Osteoblast (primary cell): ENCODE data around the gene CCL22. TPM values are rescaled to one million over a fixed set of nuclear protein-coding genes. Genes with fewer than 3 reads are reported as not detected.

Experiments
- DNase-seq: peaks from one replicate; pipeline ENCODE4 v3.0.0; 2011; ENCODE audit warnings: low spot score, mixed read lengths; ENCODE audit not compliant: insufficient read length; ENCODE audit errors: missing footprints
- H2AFZ ChIP-seq: 2 replicates; pipeline ENCODE4 v1.6.0; 2011; ENCODE audit warnings: mild to moderate bottlenecking, low read length
- H3K27ac ChIP-seq: 2 replicates; pipeline ENCODE4 v1.5.1; 2011; ENCODE audit warnings: mild to moderate bottlenecking, low read depth, low read length, moderate library complexity
- H3K27me3 ChIP-seq: 2 replicates; pipeline ENCODE4 v1.6.0; 2012; ENCODE audit warnings: mild to moderate bottlenecking, control low read depth, inconsistent platforms, low read length, moderate library complexity; ENCODE audit not compliant: insufficient read depth
- H3K36me3 ChIP-seq: 2 replicates; pipeline ENCODE4 v1.5.1; 2011; ENCODE audit warnings: mild to moderate bottlenecking, low read length, control low read depth, moderate library complexity; ENCODE audit not compliant: insufficient read depth
- H3K4me1 ChIP-seq: 2 replicates; pipeline ENCODE4 v1.5.1; 2011; ENCODE audit warnings: mild to moderate bottlenecking, low read length, control low read depth, moderate library complexity; ENCODE audit not compliant: insufficient read depth
- H3K4me2 ChIP-seq: 2 replicates; pipeline ENCODE4 v1.6.0; 2011; ENCODE audit warnings: mild to moderate bottlenecking, low read length; ENCODE audit not compliant: insufficient read depth
- H3K4me3 ChIP-seq: fragments of 200-600 bp; sonication (generic); 3 replicates; pipeline ENCODE4 v1.5.1; 2012; ENCODE audit warnings: mild to moderate bottlenecking, low read length, inconsistent platforms; ENCODE audit not compliant: insufficient read depth
- H3K79me2 ChIP-seq: 2 replicates; pipeline ENCODE4 v1.6.0; 2012; ENCODE audit warnings: mild to moderate bottlenecking, low read length, control low read depth, inconsistent platforms; ENCODE audit not compliant: insufficient read depth
- H3K9me3 ChIP-seq: 2 replicates; pipeline ENCODE4 v1.5.1; 2011; ENCODE audit warnings: low read depth, low read length, control low read depth
- H4K20me1 ChIP-seq: 2 replicates; pipeline ENCODE4 v1.6.0; 2012; ENCODE audit warnings: mild to moderate bottlenecking, low read length, control low read depth; ENCODE audit not compliant: insufficient read depth
- CTCF ChIP-seq: IDR thresholded peaks from 2 replicates; pipeline ENCODE4 v1.5.1; 2011; ENCODE audit warnings: mild to moderate bottlenecking, low read depth, low read length, moderate library complexity; ENCODE audit errors: extremely low read depth
- total RNA-seq: library from RNA; depleted of rRNA; stranded (reverse); fragments of >200 nt; gene quantifications from 2 replicates; pipeline ENCODE4 v1.2.3, GENCODE V29; 2012

Gene CCL22
- total RNA-seq, 1 donor: not detected

GRCh38 chr16:57386381-57386951 lies 27.9 kb downstream of the CCL22 start:
- H3K79me2 ChIP-seq: no peaks in the 10 kb centered on the region
- no peak for TF ChIP-seq CTCF
- H3K4me2 ChIP-seq: no peak overlapping the region
- peak; percentile 91 for DNase-seq
- H3K4me1 ChIP-seq: no peaks in the 10 kb centered on the region
- no peaks in the 10 kb centered on the region for H3K9me3 ChIP-seq
- no peaks in the 10 kb centered on the region for H3K36me3 ChIP-seq
- H3K4me3 ChIP-seq: no peak overlapping the region
- no peaks in the 10 kb centered on the region for H4K20me1 ChIP-seq
- no peak overlapping the region for H3K27ac ChIP-seq
- H3K27me3 ChIP-seq: peaks cover 10% of the 10 kb centered on the region
- H2AFZ ChIP-seq: no peak overlapping the region

- Histone ChIP-seq H3K79me2 (no peaks in the 10 kb centered on the region), H3K36me3 (no peaks in the 10 kb centered on the region), H3K27ac (no peak overlapping the region), H3K4me3 (no peak overlapping the region), H3K4me1 (no peaks in the 10 kb centered on the region), H4K20me1 (no peaks in the 10 kb centered on the region), H3K9me3 (no peaks in the 10 kb centered on the region), H3K4me2 (no peak overlapping the region), H3K27me3 (peaks cover 12% of the 10 kb centered on the region), H2AFZ (no peak overlapping the region)
- TF ChIP-seq CTCF: no peak
- DNase-seq: no peak
These were observed 29.2 kb downstream of the CCL22 start for GRCh38 chr16:57387598-57388354.

GRCh38 chr16:57388359-57389086 lies 29.9 kb downstream of the CCL22 start:
- no peak overlapping the region for H3K27ac ChIP-seq
- H2AFZ ChIP-seq: no peak overlapping the region
- H3K36me3 ChIP-seq: no peaks in the 10 kb centered on the region
- TF ChIP-seq CTCF: no peak
- no peaks in the 10 kb centered on the region for H4K20me1 ChIP-seq
- peaks cover 12% of the 10 kb centered on the region for H3K27me3 ChIP-seq
- DNase-seq: no peak
- no peaks in the 10 kb centered on the region for H3K4me1 ChIP-seq
- no peak overlapping the region for H3K4me3 ChIP-seq
- no peak overlapping the region for H3K4me2 ChIP-seq
- no peaks in the 10 kb centered on the region for H3K79me2 ChIP-seq
- H3K9me3 ChIP-seq: no peaks in the 10 kb centered on the region

GRCh38 chr16:57389087-57389468 lies 30.5 kb downstream of the CCL22 start:
- H4K20me1 ChIP-seq: no peaks in the 10 kb centered on the region
- H3K4me2 ChIP-seq: no peak overlapping the region
- H3K36me3 ChIP-seq: no peaks in the 10 kb centered on the region
- no peak overlapping the region for H3K27ac ChIP-seq
- no peak overlapping the region for H2AFZ ChIP-seq
- H3K79me2 ChIP-seq: no peaks in the 10 kb centered on the region
- no peaks in the 10 kb centered on the region for H3K9me3 ChIP-seq
- no peak overlapping the region for H3K4me3 ChIP-seq
- no peaks in the 10 kb centered on the region for H3K4me1 ChIP-seq
- DNase-seq: no peak
- peaks cover 14% of the 10 kb centered on the region for H3K27me3 ChIP-seq
- no peak for TF ChIP-seq CTCF
